ENCODE data around the gene ARL6IP1.
"Not testable (repeated sequence)": the region's sequence is repeated elsewhere in the genome, so short reads cannot be mapped to it uniquely, and the experiment has no call there.

The ARL6IP1 gene

GRCh38 chr16:18799500-18799899 lies 1.8 kb downstream of the ARL6IP1 start:
- no peak for DNase-seq (ENCODE audit: low spot score)

DNA sequence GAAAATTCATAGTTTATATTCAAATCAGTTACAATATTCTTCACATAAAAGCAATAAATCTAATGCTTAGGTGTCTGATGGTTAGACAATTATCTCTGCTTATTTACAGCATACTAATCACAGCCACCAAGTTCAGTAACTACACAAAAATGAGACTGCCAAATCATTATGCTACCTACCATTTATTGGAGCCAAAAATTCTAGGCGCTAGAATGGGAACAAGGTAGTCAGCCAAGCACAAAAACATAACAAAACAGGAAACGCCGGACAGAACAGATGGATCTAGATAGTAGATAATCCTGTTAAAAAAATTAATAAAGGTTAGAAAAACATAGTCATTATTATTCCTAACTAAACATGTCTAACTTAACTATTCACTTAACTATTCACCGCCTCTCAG lies 3.6 kb downstream of the ARL6IP1 start:
- no peak for DNase-seq (ENCODE audit: low spot score)

- DNase-seq (ENCODE audit: low spot score): no peak
Measured at GRCh38 chr16:18796377-18796776, 5.0 kb downstream of the ARL6IP1 start.

GRCh38 chr16:18792836-18793433 lies 8.4 kb downstream of the ARL6IP1 start:
- DNase-seq (ENCODE audit: low spot score): no peak

DNA sequence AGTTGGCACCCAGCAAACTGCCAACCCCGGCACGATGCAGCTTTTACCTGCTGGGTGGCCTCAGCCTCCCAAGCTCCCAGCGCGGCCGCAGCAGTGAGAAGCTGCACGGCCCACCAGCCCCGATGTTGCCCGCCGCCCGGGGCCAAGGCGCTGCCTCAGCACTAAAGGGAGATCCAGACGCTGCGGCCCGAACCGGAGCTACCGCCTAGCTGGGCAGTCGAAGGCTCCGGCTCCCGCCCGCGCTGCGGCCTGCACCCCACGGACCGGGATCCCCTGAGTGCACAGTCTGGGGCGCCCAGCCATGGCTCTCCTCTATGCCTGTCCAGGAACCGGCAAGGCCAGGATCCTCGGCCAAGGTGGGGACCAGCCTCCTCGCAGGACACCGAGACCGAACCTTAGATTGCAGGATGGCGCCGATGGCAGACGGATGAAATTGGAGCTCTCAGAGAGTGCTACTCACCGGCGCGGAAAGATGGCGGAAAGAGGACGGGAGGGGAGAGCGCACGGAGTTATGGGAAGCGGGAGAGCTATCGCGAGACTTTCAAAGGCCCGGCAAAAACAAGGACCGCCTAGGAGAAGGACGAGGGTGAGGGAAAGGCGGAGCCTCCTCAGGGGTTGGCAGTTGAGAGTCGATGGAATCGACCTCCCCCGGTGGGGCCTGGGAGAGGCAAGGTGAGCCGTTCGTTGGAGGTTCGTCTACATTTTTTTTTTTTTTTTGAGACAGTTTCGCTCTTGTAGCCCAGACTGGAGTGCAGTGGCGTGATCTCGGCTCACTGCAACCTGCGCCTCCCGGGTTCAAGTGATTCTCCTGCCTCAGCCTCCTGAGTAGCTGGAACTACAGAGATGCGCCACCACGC lies 11.3 kb downstream of the ARL6IP1 start, which contains the start of gene RPS15A:
TSS of gene RPS15A (minus strand) at position 485 of the 857 bp plus-strand sequence. CDS start 1,221 bp downstream, outside the sequence.
- peak; percentile 96 for DNase-seq (ENCODE audit: low spot score)

- no peak for DNase-seq (ENCODE audit: low spot score)
Measured at GRCh38 chr16:18789515-18789849, 11.9 kb downstream of the ARL6IP1 start.

- no peak for DNase-seq (ENCODE audit: low spot score)
Measured at GRCh38 chr16:18788828-18789514, 12.4 kb downstream of the ARL6IP1 start.

DNA sequence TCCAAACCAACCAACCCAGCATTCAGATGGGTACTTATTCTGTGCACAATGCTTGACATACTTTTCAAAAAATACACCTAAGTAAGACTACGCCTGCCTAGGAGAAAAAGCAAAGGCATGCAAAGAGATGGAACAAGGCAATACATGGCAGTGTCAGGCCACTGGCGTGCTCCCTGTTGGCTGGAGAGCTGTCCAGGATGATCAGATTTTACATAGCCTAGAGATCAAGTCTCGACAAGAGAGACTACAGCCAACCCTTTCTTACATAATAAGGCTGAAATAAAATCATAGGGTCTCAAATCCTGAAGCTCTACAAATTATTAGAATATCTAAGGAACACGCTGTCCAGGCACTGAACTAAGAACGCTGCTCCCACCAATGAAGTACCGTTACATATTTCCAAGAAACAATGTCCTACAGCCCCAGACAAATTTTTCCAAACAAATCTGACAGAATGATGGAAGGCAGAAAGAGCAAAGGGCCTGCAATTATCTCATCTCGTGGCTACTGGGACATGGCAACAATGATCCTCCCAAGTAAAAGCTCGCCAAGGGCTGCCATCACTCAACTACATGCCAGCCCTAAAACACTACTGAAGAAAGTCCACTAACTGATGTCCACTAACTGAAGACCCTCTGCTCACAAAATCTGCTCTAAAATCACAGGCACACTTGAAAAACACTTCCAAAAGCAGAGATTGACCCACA lies 16.3 kb downstream of the ARL6IP1 start:
- no peak for DNase-seq (ENCODE audit: low spot score)

DNA sequence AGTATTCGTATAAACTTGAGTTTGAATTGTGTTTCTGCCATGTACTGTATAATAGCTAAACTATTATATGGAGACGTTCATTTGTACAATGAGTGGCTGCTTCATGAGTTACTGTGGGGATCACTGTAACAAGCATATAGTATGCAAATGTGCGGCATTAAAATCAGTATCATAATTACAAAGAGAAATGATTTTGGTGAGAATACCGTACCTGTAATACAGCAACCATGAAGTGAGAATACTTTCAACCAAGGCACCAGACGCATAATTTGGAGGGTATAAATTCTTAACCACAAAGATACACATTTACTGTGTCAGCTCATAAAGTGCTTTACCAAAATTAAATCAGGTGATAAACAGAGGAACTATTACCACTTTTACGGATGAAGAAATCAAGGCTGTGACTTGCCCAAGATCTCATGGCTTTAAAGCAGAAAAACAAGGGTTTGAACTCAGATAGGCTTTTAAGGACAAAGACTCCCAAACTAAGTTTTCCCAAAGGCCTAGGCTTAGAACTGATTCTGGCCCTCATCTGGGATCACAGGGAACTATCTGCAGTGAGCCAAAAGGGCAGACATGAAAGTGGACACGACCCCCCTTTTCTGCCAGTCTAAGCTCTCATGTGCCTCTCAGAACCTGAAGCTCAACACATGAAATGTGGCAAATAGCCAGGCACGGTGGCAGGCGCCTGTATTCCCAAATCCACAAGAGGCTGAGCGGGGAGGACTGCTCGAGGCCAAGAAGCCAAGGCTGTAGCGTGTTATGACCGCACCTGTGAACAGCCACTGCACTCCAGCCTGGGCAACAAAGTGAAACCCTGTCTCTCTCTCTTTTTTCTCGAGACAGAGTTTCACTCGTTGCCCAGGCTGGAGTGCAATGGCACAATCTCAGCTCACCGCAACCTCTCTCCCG lies 17.7 kb downstream of the ARL6IP1 start:
- DNase-seq (ENCODE audit: low spot score): no peak

GRCh38 chr16:18782697-18783429 lies 18.5 kb downstream of the ARL6IP1 start:
- DNase-seq (ENCODE audit: low spot score): no peak

DNA sequence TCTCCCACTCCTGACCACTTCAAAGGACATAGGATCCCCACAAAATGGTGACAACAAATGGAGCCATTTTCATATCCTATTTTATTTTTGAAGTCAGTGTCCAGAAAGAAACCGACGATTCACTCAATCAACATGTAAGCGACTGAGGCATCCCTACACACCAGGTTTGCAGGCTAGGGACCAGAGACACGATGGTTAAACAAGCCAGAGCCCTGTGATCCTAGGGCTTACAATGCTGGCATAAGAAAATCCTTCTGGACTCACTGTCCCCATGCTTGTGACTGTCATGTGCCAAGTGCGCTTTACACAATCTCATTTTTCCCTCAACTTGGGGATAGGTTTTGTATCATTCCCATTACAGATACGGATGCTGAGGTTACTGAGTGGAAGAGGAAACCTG lies 20.1 kb downstream of the ARL6IP1 start:
- not testable (repeated sequence) for DNase-seq (ENCODE audit: low spot score)

- not testable (repeated sequence) for DNase-seq (ENCODE audit: low spot score)
Measured at GRCh38 chr16:18780460-18781026, 20.8 kb downstream of the ARL6IP1 start.

GRCh38 chr16:18777664-18778063 lies 23.7 kb downstream of the ARL6IP1 start:
- not testable (repeated sequence) for DNase-seq (ENCODE audit: low spot score)

- not testable (repeated sequence) for DNase-seq (ENCODE audit: low spot score)
Measured at GRCh38 chr16:18776334-18776733, 25.0 kb downstream of the ARL6IP1 start.

DNA sequence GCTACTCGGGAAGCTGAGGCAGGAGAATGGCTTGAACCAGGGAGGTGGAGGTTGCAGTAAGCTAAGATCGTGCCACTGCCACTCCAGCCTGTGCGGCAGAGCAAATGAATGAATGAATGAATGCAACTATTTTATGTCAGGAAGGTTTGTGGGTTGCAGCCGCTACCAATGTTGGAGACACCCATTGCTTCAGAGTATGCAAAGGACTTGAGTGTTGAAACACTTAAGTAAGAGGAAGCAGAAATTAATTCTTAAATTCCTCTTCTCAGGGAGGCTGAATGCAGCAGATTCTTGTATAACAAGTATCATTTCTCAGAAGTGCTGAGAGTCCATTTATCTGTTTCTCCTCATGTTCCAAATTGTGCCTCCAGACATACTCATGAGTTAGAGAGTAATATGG lies 26.7 kb downstream of the ARL6IP1 start:
- not testable (repeated sequence) for DNase-seq (ENCODE audit: low spot score)

- not testable (repeated sequence) for DNase-seq (ENCODE audit: low spot score)
Measured at GRCh38 chr16:18772171-18772570, 29.2 kb downstream of the ARL6IP1 start.

- DNase-seq (ENCODE audit: low spot score): not testable (repeated sequence)
Measured at GRCh38 chr16:18770336-18770962, 30.9 kb downstream of the ARL6IP1 start.

GRCh38 chr16:18767217-18767616 lies 34.1 kb downstream of the ARL6IP1 start:
- peak; percentile 36 for DNase-seq (ENCODE audit: low spot score)

DNA sequence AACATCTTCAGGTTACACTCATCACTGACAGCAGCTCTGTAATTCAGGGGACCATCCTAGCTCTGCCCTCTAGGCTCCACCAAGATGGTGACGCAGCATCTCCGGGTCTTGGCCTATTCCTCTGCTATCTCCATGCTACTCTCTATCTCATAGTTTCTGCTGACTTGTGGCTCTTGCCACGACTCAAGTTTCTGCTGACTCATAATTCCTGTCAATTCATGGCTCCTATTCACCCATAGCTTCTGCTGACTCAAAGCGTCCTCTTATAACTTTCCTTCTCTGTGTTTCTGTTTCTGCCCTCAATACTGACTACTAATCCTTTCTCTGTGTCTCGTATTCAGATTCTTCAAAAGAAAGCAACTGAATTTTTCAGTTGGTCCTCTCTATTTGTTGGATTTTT lies 38.6 kb downstream of the ARL6IP1 start:
- DNase-seq (ENCODE audit: low spot score): not testable (repeated sequence)
